Natural killer cell (primary cell): ENCODE data around the gene DCDC1. TPM values are rescaled to one million over a fixed set of nuclear protein-coding genes. Genes with fewer than 3 reads are reported as not detected.

Source experiments
- ATAC-seq, 3 donors: fragments of 150-1000 bp in 2 of 3; fragments of 200-7000 bp in 1 of 3; cut with Tn5 transposase; 1 replicate in 1 of 3; 2 replicates in 2 of 3; pipeline ENCODE4 v1.10.0; 2021; ENCODE audit warnings: mild to moderate bottlenecking in 2 of 3, moderate library complexity in 2 of 3
- DNase-seq, 2 donors: peaks; one replicate each; pipeline versions ENCODE4 v3.0.0 to v3.0.0-alpha.2; 2013 to 2021; ENCODE audit warnings: mixed read lengths in 1 of 2
- H3K27ac ChIP-seq: one replicate; pipeline ENCODE4 v1.5.1; 2013; ENCODE audit warnings: mild to moderate bottlenecking, low read length
- H3K27me3 ChIP-seq: one replicate; pipeline ENCODE4 v1.6.1; 2013; ENCODE audit warnings: low read length; ENCODE audit not compliant: control insufficient read depth, insufficient read depth
- H3K36me3 ChIP-seq: one replicate; pipeline ENCODE4 v1.6.1; 2013; ENCODE audit warnings: low read length; ENCODE audit not compliant: control insufficient read depth, insufficient read depth
- H3K4me1 ChIP-seq: one replicate; pipeline ENCODE4 v1.6.1; 2013; ENCODE audit warnings: low read length; ENCODE audit not compliant: control insufficient read depth, insufficient read depth
- H3K4me3 ChIP-seq: one replicate; pipeline ENCODE4 v1.5.1; 2013; ENCODE audit warnings: low read length
- H3K9me3 ChIP-seq: one replicate; pipeline ENCODE4 v1.6.1; 2013; ENCODE audit warnings: low read length; ENCODE audit not compliant: control insufficient read depth, insufficient read depth
- H3K27ac Mint-ChIP-seq, 2 donors: one replicate each; pipeline ENCODE4 v1.8.0; 2022; ENCODE audit warnings: mild to moderate bottlenecking in 2 of 2, mixed read lengths in 2 of 2, moderate library complexity in 1 of 2
- H3K27me3 Mint-ChIP-seq, 2 donors: one replicate each; pipeline ENCODE4 v1.8.0; 2022; ENCODE audit warnings: low read depth in 2 of 2, mixed read lengths in 2 of 2
- H3K36me3 Mint-ChIP-seq: one replicate; pipeline ENCODE4 v1.8.0; 2022; ENCODE audit warnings: mixed read lengths
- H3K4me1 Mint-ChIP-seq, 2 donors: one replicate each; pipeline ENCODE4 v1.8.0; 2022; ENCODE audit warnings: mixed read lengths in 2 of 2
- H3K4me3 Mint-ChIP-seq: one replicate; pipeline ENCODE4 v1.8.0; 2022; ENCODE audit warnings: mild to moderate bottlenecking, moderate library complexity, mixed read lengths
- H3K9me3 Mint-ChIP-seq, 2 donors: one replicate each; pipeline ENCODE4 v1.8.0; 2022; ENCODE audit warnings: mixed read lengths in 2 of 2
- WGBS: methylation state at CpG from one replicate; pipeline ENCODE4 v1.1.7; 2013; ENCODE audit warnings: missing lambda C conversion rate; ENCODE audit not compliant: insufficient coverage; 5-methylcytosine and 5-hydroxymethylcytosine counted together
- intact Hi-C: fragments of 100-400 bp; cut with micrococcal nuclease; formaldehyde crosslinking; loops from one replicate; pipeline ENCODE4 v1.14.2; 2022
- total RNA-seq, 4 donors: library from RNA; stranded (reverse); fragments of 120-200 nt in 1 of 4; gene quantifications; one replicate each; pipeline versions ENCODE4 v1.2.3 to v1.2.4, GENCODE V29; 2013 to 2022
- TF ChIP-seq, protein P1 (sequence below): fragments of 200-600 bp; IDR thresholded peaks from one replicate; pipeline ENCODE4 v1.8.0; 2022; ENCODE audit warnings: antibody characterized with exemption

DCDC1 gene
- total RNA-seq, 3 donors from 2014 or later (not counting 1 experiment from before 2014, with no cell fraction given), result not detected

DNA sequence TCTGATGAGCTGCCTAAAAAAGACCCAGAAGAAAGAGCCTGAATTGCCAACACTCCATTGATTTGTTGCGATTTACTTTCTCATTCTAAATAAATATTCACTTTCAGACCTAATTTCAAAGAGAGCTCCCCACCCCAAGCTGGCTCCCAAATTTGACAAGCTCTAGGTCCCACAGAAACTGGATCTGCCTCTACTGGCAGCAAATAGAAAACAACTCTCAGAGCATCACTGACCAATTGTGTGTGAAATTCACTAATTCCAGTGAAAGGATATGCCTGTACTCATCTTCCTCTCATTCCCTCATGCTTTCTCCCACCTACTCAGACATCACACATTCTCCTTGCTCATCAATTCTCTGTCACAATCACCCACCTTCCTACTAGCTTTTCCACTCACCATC is 249.1 kb downstream of the DCDC1 start:
- H3K27ac Mint-ChIP-seq, result no peak overlapping the region
- intact Hi-C loops, result no loop called here
- DNase-seq (no peak), ATAC-seq (no peak)
- TF ChIP-seq, protein P1, sequence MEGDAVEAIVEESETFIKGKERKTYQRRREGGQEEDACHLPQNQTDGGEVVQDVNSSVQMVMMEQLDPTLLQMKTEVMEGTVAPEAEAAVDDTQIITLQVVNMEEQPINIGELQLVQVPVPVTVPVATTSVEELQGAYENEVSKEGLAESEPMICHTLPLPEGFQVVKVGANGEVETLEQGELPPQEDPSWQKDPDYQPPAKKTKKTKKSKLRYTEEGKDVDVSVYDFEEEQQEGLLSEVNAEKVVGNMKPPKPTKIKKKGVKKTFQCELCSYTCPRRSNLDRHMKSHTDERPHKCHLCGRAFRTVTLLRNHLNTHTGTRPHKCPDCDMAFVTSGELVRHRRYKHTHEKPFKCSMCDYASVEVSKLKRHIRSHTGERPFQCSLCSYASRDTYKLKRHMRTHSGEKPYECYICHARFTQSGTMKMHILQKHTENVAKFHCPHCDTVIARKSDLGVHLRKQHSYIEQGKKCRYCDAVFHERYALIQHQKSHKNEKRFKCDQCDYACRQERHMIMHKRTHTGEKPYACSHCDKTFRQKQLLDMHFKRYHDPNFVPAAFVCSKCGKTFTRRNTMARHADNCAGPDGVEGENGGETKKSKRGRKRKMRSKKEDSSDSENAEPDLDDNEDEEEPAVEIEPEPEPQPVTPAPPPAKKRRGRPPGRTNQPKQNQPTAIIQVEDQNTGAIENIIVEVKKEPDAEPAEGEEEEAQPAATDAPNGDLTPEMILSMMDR, result no peak
- no peak overlapping the region for H3K4me3 Mint-ChIP-seq
- H3K27ac ChIP-seq, result no peak overlapping the region
- no peaks in the 10 kb centered on the region for H3K36me3 Mint-ChIP-seq
- H3K4me1 ChIP-seq, result no peaks in the 10 kb centered on the region
- no peak overlapping the region for H3K4me3 ChIP-seq
- peaks cover 0 to 2% of the 10 kb centered on the region in 2 donors for H3K9me3 Mint-ChIP-seq
- H3K27me3 Mint-ChIP-seq, result peaks cover 0 to 2% of the 10 kb centered on the region in 2 donors
- no peaks in the 10 kb centered on the region for H3K27me3 ChIP-seq
- no peaks in the 10 kb centered on the region for H3K4me1 Mint-ChIP-seq
- no peaks in the 10 kb centered on the region for H3K36me3 ChIP-seq
- no peaks in the 10 kb centered on the region for H3K9me3 ChIP-seq
- 94% methylated on average over 1 of the region's 1 CpG for WGBS

DNA sequence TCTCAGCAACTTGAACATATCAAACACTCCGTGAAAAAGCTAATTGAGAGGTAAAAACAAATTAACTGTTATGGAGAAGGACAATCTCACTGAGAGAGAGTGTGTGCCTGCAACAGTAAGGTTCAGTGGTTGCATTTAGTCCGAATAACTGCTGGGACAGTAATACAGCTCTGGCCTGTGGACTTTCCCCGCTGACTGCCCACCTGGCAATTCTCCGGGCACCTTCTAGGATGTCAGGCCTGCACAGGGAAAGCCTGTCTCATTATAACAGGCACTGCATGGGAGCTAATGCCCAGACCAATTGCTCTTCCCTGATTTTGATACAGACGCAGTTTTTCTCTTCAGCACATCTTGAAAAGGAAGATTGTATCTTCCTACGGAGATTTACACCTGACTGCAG is 251.0 kb downstream of the DCDC1 start:
- intact Hi-C loops, result no loop called here
- Mint-ChIP-seq H3K4me1 (no peaks in the 10 kb centered on the region), H3K27ac (no peak overlapping the region), H3K27me3 (peaks cover 0 to 2% of the 10 kb centered on the region in 2 donors), H3K9me3 (peaks cover 3 to 5% of the 10 kb centered on the region in 2 donors), H3K4me3 (no peak overlapping the region), H3K36me3 (no peaks in the 10 kb centered on the region)
- ATAC-seq (no peak), DNase-seq (no peak)
- no peaks in the 10 kb centered on the region for H3K36me3 ChIP-seq
- TF ChIP-seq, protein P1, result no peak
- no peak overlapping the region for H3K27ac ChIP-seq
- 91% methylated on average over 6 of the region's 6 CpGs for WGBS
- H3K4me1 ChIP-seq, result no peaks in the 10 kb centered on the region
- no peaks in the 10 kb centered on the region for H3K9me3 ChIP-seq
- H3K4me3 ChIP-seq, result no peak overlapping the region
- no peaks in the 10 kb centered on the region for H3K27me3 ChIP-seq

DNA sequence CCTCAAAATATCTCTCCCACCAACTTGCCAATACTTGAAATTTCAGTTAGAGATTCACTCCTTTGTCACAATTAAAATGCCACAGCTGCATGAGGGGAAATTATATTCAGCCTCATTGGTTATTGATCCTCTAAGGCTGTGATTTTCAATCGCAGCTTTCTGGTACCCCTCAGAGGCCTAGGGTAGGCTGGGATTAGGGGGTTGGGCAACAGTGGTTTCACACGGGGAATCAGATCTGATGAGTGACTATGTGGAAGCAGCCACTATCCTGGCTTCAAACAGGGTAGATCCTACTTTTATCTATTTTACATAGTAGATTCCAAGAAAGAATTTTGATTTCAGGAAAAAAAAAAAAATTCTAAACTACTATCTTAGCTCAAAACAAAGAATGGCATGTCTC is 252.5 kb downstream of the DCDC1 start:
- H3K4me1 ChIP-seq, result no peaks in the 10 kb centered on the region
- ATAC-seq (no peak), DNase-seq (no peak)
- no peaks in the 10 kb centered on the region for H3K27me3 ChIP-seq
- H3K36me3 Mint-ChIP-seq, result no peaks in the 10 kb centered on the region
- no peak overlapping the region for H3K27ac Mint-ChIP-seq
- WGBS, result 84% methylated on average over 2 of the region's 2 CpGs
- H3K4me3 ChIP-seq, result no peak overlapping the region
- H3K36me3 ChIP-seq, result no peaks in the 10 kb centered on the region
- intact Hi-C loops, result no loop called here
- H3K9me3 Mint-ChIP-seq, result peaks cover 3 to 5% of the 10 kb centered on the region in 2 donors
- no peak overlapping the region for H3K4me3 Mint-ChIP-seq
- H3K27me3 Mint-ChIP-seq, result peaks cover 0 to 2% of the 10 kb centered on the region in 2 donors
- no peaks in the 10 kb centered on the region for H3K4me1 Mint-ChIP-seq
- TF ChIP-seq, protein P1, result no peak
- H3K27ac ChIP-seq, result no peak overlapping the region
- no peaks in the 10 kb centered on the region for H3K9me3 ChIP-seq

DNA sequence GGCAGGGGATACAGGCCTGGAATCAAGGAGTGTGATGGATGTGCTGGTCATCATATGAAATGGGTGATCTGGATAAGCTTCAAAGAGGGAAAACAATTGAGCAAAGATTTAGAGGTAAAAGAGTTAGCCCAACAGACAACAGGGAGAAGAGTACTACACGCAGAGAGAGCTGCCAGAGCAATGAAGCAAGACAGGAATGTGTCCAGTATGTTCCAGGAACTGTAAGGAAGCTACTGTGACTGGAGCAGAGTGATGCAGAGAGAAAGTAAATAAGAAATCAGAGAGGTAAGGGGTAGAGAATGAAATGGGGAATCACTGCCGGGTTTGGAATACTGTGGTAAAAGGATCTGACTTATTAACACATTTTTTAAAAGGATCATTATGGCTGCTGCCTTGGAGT is 255.1 kb downstream of the DCDC1 start:
- H3K27ac Mint-ChIP-seq, result no peak overlapping the region
- peaks cover 0 to 2% of the 10 kb centered on the region in 2 donors for H3K27me3 Mint-ChIP-seq

More for the DNA sequence above, 255.1 kb downstream of the DCDC1 start:
- 89% methylated on average over 2 of the region's 2 CpGs for WGBS
- Histone ChIP-seq H3K9me3 (no peaks in the 10 kb centered on the region), H3K27ac (no peak overlapping the region), H3K36me3 (no peaks in the 10 kb centered on the region), H3K4me1 (no peaks in the 10 kb centered on the region), H3K27me3 (no peaks in the 10 kb centered on the region), H3K4me3 (no peak overlapping the region)
- ATAC-seq (no peak), DNase-seq (no peak)
- Mint-ChIP-seq H3K4me3 (no peak overlapping the region), H3K9me3 (peaks cover 3 to 5% of the 10 kb centered on the region in 2 donors), H3K36me3 (no peaks in the 10 kb centered on the region), H3K4me1 (no peaks in the 10 kb centered on the region)
- intact Hi-C loops, result no loop called here
- TF ChIP-seq, protein P1, result no peak
